GM12872 (cell line): ENCODE data around the gene EOLA2.

Experiments used
- TF ChIP-seq, protein P1 (sequence below): IDR thresholded peaks from 3 replicates; pipeline ENCODE4 v1.5.1; 2011; ENCODE audit warnings: low read depth, mild to moderate bottlenecking, low read length, moderate library complexity; ENCODE audit not compliant: insufficient read depth

The EOLA2 gene

DNA sequence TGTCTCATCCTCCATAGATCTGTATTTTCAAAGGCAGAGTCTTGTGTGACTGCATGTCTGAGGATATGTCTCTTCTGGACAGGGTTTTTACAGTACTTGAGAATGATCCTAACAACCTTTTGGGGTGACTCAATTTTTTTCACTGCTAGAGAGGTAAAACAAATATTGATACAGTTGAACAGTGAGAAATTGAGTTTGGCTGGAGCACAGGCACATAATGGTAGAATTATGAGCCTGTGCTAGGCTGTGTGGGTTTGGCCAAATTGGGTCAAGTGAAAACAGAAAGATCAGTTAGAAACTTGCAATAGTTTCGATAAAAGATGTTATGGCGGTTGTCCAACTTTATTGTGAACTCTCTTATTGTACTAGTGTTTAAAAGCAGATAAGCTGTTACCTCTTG, 23.3 kb upstream of the EOLA2 start:
- TF ChIP-seq, protein P1, sequence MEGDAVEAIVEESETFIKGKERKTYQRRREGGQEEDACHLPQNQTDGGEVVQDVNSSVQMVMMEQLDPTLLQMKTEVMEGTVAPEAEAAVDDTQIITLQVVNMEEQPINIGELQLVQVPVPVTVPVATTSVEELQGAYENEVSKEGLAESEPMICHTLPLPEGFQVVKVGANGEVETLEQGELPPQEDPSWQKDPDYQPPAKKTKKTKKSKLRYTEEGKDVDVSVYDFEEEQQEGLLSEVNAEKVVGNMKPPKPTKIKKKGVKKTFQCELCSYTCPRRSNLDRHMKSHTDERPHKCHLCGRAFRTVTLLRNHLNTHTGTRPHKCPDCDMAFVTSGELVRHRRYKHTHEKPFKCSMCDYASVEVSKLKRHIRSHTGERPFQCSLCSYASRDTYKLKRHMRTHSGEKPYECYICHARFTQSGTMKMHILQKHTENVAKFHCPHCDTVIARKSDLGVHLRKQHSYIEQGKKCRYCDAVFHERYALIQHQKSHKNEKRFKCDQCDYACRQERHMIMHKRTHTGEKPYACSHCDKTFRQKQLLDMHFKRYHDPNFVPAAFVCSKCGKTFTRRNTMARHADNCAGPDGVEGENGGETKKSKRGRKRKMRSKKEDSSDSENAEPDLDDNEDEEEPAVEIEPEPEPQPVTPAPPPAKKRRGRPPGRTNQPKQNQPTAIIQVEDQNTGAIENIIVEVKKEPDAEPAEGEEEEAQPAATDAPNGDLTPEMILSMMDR: no peak

DNA sequence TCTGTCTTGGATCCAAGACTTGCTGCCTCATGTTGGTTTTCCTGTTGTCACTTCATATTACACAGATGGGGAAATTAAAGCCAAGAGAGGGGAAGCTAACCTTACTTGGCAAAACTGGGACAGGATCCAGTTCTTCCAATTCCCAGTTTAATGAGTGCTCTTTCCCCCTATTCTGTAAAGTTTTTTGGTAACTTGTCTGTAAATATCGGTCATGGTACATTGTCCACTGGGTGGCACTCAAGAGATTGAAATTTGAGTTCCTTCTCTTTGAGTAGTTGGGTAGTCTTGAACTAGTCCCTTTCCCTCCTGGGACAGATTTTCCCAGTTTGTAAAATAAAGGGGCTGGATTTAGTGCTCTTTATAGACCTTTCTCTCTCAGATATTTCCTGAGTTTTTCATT, 12.4 kb upstream of the EOLA2 start:
- TF ChIP-seq, protein P1: peak; percentile 32; the same call in 1 of the 3 replicates

DNA sequence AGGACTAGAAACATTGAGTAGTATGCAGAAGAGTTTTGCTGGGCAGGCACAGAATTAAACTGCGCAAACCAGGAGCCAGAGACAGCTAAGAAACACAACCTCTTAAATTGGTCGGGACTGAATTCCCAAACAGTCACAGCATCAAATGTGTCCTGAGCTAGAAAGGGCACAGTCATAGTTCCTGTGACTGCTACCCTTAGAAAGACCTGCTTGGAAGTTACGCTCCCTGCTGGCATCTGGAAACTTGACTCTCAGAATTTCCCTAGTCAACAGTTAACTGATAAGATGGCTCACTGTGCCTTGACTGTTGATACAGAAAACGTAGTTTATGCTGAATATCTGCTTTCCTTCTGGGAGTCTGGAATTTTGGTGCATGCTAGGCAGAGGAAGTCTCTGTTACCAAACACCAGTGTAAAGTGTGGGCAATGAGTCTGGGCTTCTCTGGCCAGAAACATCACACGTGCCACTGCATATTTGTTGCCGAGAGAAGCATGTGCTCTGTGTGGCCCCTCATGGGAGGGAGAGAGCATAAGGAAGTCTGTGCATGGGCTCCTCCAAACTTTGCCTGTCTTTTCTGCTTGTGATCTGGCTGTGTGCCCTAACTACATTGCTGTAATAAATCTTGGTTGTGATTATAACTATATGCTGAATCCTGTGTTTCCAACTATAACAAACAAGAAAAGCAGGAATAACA, 11.6 kb upstream of the EOLA2 start:
- TF ChIP-seq, protein P1: no peak

- TF ChIP-seq, protein P1: no peak
Observed at GRCh38 chrX:149948016-149948415, 9.7 kb upstream of the EOLA2 start.

GRCh38 chrX:149940674-149941024, 2.4 kb upstream of the EOLA2 start:
- TF ChIP-seq, protein P1: peak; percentile 63

GRCh38 chrX:149939905-149940673, 1.8 kb upstream of the EOLA2 start:
- TF ChIP-seq, protein P1: no peak

GRCh38 chrX:149939655-149939904, 1.3 kb upstream of the EOLA2 start:
- TF ChIP-seq, protein P1: no peak
